Central memory CD8-positive, alpha-beta T cell (primary cell): ENCODE measurements around the gene SCRN3.
A peak's percentile ranks its signal among the peaks of the same experiment; 100 is the strongest.
"Not testable (repeated sequence)": the region's sequence is repeated elsewhere in the genome, so short reads cannot be mapped to it uniquely, and the experiment has no call there.

Source experiments
- ATAC-seq: fragments of 150-1000 bp; cut with Tn5 transposase; replicated peaks from 2 replicates; pipeline ENCODE4 v1.10.0; 2022; ENCODE audit warnings: mild to moderate bottlenecking, moderate FRiP score, moderate number of reproducible peaks; ENCODE audit not compliant: poor library complexity, severe bottlenecking; ENCODE audit errors: extremely low read depth
- DNase-seq, 2 donors: peaks; one replicate each; pipeline ENCODE4 v3.0.0; 2021; ENCODE audit warnings: low spot score in 2 of 2
- H3K27ac Mint-ChIP-seq: one replicate; pipeline ENCODE4 v1.8.0; 2022; ENCODE audit warnings: low read depth, mild to moderate bottlenecking, moderate library complexity, mixed read lengths
- H3K27me3 Mint-ChIP-seq: one replicate; pipeline ENCODE4 v1.8.0; 2022; ENCODE audit warnings: mixed read lengths
- H3K36me3 Mint-ChIP-seq: one replicate; pipeline ENCODE4 v1.8.0; 2022; ENCODE audit warnings: mild to moderate bottlenecking, moderate library complexity, mixed read lengths; ENCODE audit not compliant: insufficient read depth
- H3K4me1 Mint-ChIP-seq: one replicate; pipeline ENCODE4 v1.8.0; 2022; ENCODE audit warnings: mixed read lengths
- H3K4me3 Mint-ChIP-seq: one replicate; pipeline ENCODE4 v1.8.0; 2022; ENCODE audit warnings: mild to moderate bottlenecking, moderate library complexity, mixed read lengths
- H3K9me3 Mint-ChIP-seq: one replicate; pipeline ENCODE4 v1.8.0; 2022; ENCODE audit warnings: mixed read lengths

The SCRN3 gene

DNA sequence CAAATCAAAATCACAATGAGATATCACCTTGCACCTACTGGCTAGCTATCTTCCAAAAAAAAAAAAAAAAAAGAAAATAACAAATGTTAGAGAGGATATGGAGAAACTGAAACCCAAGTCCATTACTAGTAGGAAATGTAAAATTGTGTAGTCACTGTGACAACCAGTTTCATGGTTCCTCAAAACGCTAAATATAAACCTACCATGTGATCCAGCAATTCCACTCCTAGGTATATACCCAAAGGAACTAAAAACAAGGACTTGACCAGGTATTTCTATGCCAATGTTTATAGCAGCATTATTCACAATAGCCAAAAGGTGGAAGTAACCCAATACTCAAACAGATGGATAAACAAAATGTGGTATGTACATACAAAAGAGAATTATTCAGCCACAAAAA, 11.7 kb upstream of the SCRN3 start:
- H3K4me1 Mint-ChIP-seq: peaks cover 22% of the 10 kb centered on the region
- DNase-seq (no peak), ATAC-seq (no peak)
- peaks cover 59% of the 10 kb centered on the region for H3K36me3 Mint-ChIP-seq
- no peaks in the 10 kb centered on the region for H3K27me3 Mint-ChIP-seq
- H3K9me3 Mint-ChIP-seq: no peaks in the 10 kb centered on the region
- no peak overlapping the region for H3K4me3 Mint-ChIP-seq
- no peak overlapping the region for H3K27ac Mint-ChIP-seq

- Mint-ChIP-seq H3K27me3 (no peaks in the 10 kb centered on the region), H3K9me3 (no peaks in the 10 kb centered on the region), H3K4me1 (peaks cover 34% of the 10 kb centered on the region), H3K4me3 (no peak overlapping the region), H3K36me3 (peaks cover 56% of the 10 kb centered on the region), H3K27ac (no peak overlapping the region)
- ATAC-seq (no peak), DNase-seq (no peak)
Observed at GRCh38 chr2:174385201-174385600, 10.3 kb upstream of the SCRN3 start.

GRCh38 chr2:174388706-174389105, 6.8 kb upstream of the SCRN3 start:
- not testable (repeated sequence) for H3K9me3 Mint-ChIP-seq, H3K27me3 Mint-ChIP-seq, H3K4me3 Mint-ChIP-seq, DNase-seq, ATAC-seq, H3K27ac Mint-ChIP-seq
- peaks cover 57% of the 10 kb centered on the region for H3K4me1 Mint-ChIP-seq
- H3K36me3 Mint-ChIP-seq: peaks cover 44% of the 10 kb centered on the region

DNA sequence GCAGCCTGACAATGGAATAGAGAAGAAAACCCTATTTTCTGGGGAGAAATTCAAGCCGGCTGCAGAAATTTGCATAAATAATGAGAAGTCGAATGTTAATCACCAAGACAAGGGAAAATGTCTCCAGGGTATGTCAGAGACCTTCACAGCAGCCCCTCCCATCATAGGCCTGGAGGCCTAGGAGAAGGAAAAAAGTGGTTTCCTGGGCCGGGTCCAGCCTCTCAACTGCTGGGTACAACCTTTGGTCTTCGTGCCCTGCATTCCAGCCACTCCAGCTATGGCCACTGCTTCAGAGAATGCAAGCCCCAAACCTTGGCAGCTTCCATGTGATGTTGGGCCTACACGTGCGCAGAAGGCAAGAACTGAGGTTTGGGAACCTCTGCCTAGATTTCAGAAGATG, 6.0 kb upstream of the SCRN3 start:
- ATAC-seq (no peak), DNase-seq (no peak)
- Mint-ChIP-seq H3K27me3 (no peaks in the 10 kb centered on the region), H3K36me3 (peaks cover 40% of the 10 kb centered on the region), H3K27ac (no peak overlapping the region), H3K4me3 (no peak overlapping the region), H3K9me3 (no peaks in the 10 kb centered on the region), H3K4me1 (peaks cover 60% of the 10 kb centered on the region)

DNA sequence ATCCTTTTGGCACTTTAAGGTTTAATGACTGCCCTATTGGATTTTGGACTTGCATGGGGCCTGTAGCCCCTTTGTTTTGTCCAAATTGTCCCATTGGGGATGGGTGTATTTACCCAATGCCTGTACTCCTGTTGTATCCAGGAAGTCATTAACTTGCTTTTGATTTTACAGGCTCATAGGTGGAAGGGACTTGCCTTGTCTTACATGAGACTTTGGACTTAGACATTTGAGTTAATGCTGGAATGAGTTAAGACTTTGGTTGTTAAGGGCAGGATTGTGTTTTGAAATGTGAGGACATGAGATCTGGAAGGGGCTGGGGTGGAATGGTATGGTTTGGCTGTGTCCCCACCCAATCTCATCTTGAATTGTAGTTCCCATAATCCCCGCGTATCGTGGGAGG, 5.2 kb upstream of the SCRN3 start:
- not testable (repeated sequence) for H3K27ac Mint-ChIP-seq, H3K4me3 Mint-ChIP-seq, ATAC-seq, DNase-seq, H3K27me3 Mint-ChIP-seq, H3K9me3 Mint-ChIP-seq
- peaks cover 35% of the 10 kb centered on the region for H3K36me3 Mint-ChIP-seq
- peaks cover 63% of the 10 kb centered on the region for H3K4me1 Mint-ChIP-seq

DNA sequence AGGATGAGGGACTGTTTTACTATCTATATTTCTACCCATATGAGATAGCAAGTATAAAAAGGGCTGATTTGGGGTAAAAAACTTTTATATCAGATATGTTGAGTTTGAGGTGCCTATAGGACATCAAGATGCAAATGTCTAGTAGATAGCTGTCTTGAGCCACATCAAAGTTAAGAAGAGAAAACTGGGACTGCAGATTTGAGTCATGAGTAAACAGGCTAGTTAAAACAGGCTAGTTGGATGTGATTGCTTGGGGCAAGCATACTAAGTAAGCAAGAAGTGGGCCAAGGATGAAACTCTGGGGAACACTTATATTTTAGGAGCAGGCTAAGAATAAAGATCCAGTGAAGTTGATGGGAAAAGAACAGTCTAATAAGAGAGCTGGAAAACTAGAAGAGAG, 2.8 kb upstream of the SCRN3 start:
- Mint-ChIP-seq H3K4me1 (peaks cover 61% of the 10 kb centered on the region), H3K36me3 (peaks cover 27% of the 10 kb centered on the region), H3K9me3 (no peaks in the 10 kb centered on the region), H3K27me3 (no peaks in the 10 kb centered on the region), H3K27ac (no peak overlapping the region), H3K4me3 (peak overlapping the region; percentile 2)
- DNase-seq (no peak), ATAC-seq (no peak)

DNA sequence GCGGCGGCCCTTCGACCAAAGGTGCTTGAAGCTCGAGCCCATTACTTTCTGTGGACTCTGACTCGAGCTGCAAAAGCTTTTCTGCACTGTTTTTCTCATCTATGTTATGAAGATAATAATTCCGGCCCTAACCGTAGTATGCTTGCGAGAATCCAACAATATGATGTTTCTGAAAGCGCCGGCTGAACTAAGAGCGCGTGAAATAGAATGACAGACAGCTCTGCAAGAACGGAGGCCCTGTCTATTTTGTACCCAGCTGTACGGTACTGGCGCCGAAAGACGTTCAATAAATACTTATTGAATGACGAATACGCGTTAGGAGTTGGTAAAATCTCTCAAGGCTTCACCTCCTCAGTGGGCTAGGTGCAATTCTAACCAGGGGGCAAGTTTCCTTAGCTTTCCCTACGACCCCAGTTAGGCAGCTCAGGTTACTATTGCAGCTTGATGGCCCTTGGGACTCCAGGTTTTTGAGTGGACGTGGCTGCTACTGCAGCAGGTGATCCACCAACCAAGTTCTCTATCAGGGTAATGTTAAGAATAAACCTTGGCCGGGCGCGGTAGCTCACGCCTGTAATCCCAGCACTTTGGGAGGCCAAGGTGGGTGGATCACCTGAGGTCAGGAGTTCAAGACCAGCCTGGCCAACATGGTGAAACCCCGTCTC, 570 bp downstream of the SCRN3 start:
- Mint-ChIP-seq H3K36me3 (peaks cover 16% of the 10 kb centered on the region), H3K4me3 (peak overlapping the region; percentile 99), H3K4me1 (peaks cover 37% of the 10 kb centered on the region), H3K27me3 (no peaks in the 10 kb centered on the region), H3K27ac (peak overlapping the region; percentile 99), H3K9me3 (no peaks in the 10 kb centered on the region)
- DNase-seq (no peak), ATAC-seq (peak; percentile 63)

DNA sequence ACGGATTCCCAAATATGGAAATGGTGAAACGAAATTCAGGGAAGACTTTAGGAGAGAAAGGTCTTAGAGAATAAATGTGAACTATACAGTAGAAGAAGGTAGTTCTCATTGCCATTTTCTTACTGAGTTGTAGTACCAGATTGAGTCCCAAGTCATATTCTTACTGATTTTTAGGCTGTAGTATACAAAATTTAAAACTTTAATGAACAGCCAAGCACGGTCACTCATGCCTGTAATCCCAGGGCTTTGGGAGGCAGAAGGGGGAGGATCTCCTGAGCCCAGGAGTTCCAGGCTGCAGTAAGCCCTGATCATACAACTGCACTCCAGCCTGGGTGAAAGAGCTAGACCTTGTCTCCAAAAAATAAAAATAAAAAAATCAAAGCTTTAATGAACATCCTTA, 2.2 kb downstream of the SCRN3 start:
- no peak for DNase-seq
- H3K4me1 Mint-ChIP-seq: peaks cover 22% of the 10 kb centered on the region
- H3K27me3 Mint-ChIP-seq: no peaks in the 10 kb centered on the region

GRCh38 chr2:174399171-174399570, 3.6 kb downstream of the SCRN3 start:
- no peak for ATAC-seq
- no peak overlapping the region for H3K4me3 Mint-ChIP-seq
- H3K27ac Mint-ChIP-seq: no peak overlapping the region
- peaks cover 12% of the 10 kb centered on the region for H3K36me3 Mint-ChIP-seq
- H3K4me1 Mint-ChIP-seq: peaks cover 13% of the 10 kb centered on the region
- DNase-seq: no peak
- no peaks in the 10 kb centered on the region for H3K27me3 Mint-ChIP-seq
- H3K9me3 Mint-ChIP-seq: no peaks in the 10 kb centered on the region

More for the DNA sequence above, 2.2 kb downstream of the SCRN3 start:
- Mint-ChIP-seq H3K27ac (no peak overlapping the region), H3K9me3 (no peaks in the 10 kb centered on the region), H3K4me3 (no peak overlapping the region), H3K36me3 (peaks cover 10% of the 10 kb centered on the region)
- ATAC-seq: no peak

- H3K9me3 Mint-ChIP-seq: no peaks in the 10 kb centered on the region
- no peak for ATAC-seq
- no peaks in the 10 kb centered on the region for H3K27me3 Mint-ChIP-seq
- H3K36me3 Mint-ChIP-seq: peaks cover 7% of the 10 kb centered on the region
- no peak overlapping the region for H3K4me3 Mint-ChIP-seq
- H3K4me1 Mint-ChIP-seq: no peaks in the 10 kb centered on the region
- no peak for DNase-seq
- no peak overlapping the region for H3K27ac Mint-ChIP-seq
Observed at GRCh38 chr2:174400853-174401252, 5.3 kb downstream of the SCRN3 start.

- Mint-ChIP-seq H3K27me3 (no peaks in the 10 kb centered on the region), H3K27ac (no peak overlapping the region), H3K4me3 (no peak overlapping the region), H3K36me3 (peaks cover 6% of the 10 kb centered on the region), H3K9me3 (no peaks in the 10 kb centered on the region), H3K4me1 (no peaks in the 10 kb centered on the region)
- ATAC-seq: no peak
- DNase-seq: no peak
Observed at GRCh38 chr2:174403628-174404027, 8.1 kb downstream of the SCRN3 start.

- not testable (repeated sequence) for H3K4me1 Mint-ChIP-seq, ATAC-seq, H3K4me3 Mint-ChIP-seq, H3K27ac Mint-ChIP-seq, H3K27me3 Mint-ChIP-seq, DNase-seq, H3K9me3 Mint-ChIP-seq, H3K36me3 Mint-ChIP-seq
Observed at GRCh38 chr2:174410039-174410438, 14.5 kb downstream of the SCRN3 start.

DNA sequence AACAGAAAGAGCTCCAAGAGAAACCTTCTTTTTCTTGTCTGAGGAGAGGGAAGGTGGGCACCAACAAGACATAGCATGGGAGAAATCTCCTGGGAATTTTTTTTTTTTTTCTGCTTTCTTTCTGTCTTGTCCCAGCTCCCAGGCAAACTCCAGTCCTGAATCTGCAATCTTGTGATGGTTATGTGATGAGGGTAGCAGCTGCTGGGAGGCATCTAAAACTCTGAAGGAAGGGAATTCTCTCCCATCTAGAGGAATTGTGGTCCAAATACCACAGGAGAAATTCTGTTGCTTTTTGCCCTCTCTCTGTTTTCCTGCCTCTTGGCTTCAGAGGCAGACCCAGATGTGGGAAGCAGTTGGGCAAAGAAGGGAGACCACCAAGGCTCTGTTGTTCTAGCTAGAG, 16.7 kb downstream of the SCRN3 start:
- Mint-ChIP-seq H3K27ac (no peak overlapping the region), H3K9me3 (no peaks in the 10 kb centered on the region)

More for the DNA sequence above, 16.7 kb downstream of the SCRN3 start:
- Mint-ChIP-seq H3K27me3 (no peaks in the 10 kb centered on the region), H3K4me3 (no peak overlapping the region), H3K36me3 (peaks cover 5% of the 10 kb centered on the region), H3K4me1 (no peaks in the 10 kb centered on the region)
- DNase-seq (no peak), ATAC-seq (no peak)
